CD4-positive, alpha-beta T cell treated with Interleukin-6 at 100 ng/mL for 8 hours (primary cell): ENCODE results near the gene HSPA1L.
"Not testable (repeated sequence)": the region's sequence is repeated elsewhere in the genome, so short reads cannot be mapped to it uniquely, and the experiment has no call there.

ENCODE experiments used
- DNase-seq: peaks from one replicate; pipeline ENCODE4 v3.0.0-alpha.2; 2020; ENCODE audit warnings: mixed read lengths, low spot score

HSPA1L gene

DNA sequence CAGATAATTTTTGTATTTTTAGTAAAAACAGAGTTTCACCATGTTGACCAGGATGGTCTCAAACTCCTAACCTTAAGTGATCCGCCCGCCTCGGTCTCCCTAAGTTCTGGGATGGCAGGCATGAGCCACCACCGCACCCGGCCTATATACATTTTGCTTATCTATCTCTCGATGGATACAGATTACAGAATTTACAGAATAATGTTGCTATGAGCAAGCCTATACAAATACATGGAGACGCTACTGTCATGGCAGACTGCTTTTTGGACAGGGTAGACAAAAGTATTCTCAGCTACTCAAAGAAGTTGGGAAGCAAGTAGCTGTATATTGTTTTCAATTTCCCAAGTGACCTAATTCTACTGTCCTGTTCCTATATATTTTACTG is 1.6 kb downstream of the HSPA1L start:
- no peak for DNase-seq

DNA sequence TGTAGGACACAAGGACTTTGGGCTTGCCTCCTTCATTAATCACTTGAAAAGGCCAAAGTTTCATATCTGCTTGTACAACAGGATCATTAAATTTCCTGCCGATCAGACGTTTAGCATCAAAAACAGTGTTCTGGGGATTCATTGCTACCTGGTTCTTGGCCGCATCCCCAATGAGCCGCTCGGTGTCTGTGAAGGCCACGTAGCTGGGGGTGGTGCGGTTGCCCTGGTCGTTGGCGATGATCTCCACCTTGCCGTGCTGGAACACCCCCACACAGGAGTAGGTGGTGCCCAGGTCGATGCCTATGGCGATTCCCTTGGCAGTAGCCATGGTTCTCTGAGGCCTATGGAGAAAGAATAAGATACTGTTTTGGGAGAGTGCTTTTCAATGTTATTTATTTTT is 3.4 kb downstream of the HSPA1L start:
- no peak for DNase-seq

DNA sequence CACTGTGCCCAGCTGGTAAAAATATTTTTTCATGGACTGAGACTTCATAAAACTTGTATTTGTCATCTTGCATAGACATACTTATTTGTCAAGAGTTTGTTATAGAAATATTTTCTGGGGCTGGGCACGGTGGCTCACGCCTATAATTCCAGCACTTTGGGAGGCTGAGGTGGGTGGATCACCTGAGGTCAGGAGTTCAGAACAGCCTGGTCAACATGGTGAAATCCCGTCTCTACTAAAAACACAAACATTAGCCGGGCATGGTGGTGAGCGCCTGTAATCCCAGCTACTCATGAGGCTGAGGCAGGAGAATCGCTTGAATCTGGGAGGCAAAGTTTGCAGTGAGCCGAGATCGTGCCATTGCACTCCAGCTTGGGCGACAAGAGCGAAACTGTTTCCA is 6.5 kb downstream of the HSPA1L start:
- not testable (repeated sequence) for DNase-seq

DNA sequence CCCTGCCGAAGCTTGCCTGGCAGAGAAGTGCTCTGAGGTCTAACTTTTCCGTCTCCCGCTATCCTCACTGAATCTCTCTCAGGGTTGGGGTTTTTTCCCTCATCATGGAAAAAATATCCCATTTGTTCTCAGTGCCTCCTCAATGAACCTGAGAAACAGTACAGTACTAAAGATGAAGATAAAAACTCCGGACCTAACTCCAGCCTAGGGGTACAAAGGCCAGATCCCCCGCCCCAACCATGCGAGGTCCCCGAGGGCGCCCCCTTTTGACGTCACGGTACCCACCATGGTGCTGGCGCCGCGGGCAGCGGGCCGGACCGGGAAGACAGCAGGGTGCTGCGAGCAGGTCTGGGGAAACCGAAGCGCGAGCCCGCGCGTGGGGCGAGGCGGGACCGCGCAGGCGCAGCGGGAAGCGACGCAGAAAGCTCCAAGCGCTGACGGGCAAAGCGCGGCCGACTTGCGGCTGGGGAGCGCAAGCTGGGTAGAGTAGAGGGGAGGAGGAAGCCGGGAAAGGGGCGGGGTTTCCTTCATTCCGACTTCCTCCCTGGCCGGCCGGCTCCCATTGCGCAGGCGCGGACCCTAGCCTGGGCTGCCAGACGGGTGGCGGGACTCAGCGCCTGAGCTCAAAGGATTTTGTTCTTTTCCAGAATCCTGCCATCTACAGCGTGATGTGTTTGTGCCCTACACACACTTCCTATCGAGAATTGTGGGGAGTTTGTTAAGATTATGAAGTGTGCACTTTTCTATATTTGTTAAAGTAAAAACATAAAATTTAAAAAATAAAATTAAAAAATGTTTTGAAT is 8.4 kb downstream of the HSPA1L start, which contains the start of gene LSM2:
TSS of gene LSM2 (minus strand) at position 497 of the 803 bp plus-strand sequence. CDS start at position 288, 209 bp downstream.
- peak; percentile 98 for DNase-seq

DNA sequence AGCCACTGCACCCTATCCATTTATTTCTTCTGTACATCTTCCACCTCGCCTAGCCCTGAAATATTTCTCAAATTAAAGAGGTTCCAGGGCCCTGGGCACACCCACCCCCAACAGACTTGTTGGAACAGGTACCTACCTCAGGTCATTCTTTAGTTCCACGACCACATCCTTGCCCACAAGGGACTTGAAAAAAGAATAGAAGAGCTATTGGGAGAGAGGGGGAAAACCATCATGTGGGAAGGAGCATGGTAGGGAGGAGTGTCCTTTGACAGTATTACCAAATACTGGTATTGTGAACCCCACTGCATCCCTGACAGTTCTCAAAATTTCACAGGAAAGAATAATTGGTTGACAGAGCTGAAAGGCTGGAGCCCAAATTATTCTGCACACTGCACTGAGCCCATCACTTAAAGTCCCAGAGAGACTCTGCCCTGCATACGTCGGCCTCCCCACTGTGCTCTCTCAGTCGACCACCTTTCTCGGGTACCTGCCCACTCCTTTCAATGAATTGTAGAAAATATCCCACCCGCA is 9.1 kb downstream of the HSPA1L start:
- no peak for DNase-seq

DNA sequence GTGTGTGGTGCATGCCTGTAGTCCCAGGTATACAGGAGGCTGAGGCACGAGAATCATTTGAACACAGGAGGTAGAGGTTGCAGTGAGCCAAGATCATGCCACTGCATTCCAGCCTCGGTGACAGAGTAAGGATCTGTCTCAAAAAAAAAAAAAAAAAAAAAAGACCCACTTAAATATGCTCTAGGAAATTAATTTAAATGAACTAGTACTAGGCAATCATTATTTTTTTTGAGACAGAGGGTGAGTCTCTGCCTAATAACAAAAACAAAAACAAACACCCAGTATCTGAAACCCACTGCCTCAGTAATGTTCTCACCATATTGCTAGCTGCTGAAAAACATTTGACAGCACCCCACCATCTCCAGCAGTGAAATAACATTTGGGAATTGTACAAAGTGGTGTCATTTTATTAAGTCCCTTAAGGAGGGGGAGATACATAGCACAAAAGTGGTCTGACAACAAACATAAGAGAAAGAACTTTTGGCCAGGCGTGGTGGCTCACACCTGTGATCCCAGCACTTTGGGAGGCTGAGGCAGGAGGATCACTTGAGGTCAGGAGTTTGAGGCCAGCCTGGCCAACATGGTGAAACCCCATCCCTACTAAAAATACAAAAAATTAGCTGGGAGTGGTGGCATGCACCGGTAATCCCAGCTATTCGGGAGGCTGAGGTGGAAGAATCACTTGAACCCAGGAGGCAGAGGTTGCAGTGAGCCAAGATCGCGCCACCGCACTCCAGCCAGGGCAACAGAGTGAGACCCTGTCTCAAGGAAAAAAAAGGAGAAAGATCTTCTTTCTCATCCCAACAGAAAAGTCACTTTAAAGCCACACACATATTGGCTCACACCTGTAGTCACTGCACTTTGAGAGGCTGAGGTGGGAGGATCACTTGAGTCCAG is 13.8 kb downstream of the HSPA1L start:
- DNase-seq, result not testable (repeated sequence)

DNA sequence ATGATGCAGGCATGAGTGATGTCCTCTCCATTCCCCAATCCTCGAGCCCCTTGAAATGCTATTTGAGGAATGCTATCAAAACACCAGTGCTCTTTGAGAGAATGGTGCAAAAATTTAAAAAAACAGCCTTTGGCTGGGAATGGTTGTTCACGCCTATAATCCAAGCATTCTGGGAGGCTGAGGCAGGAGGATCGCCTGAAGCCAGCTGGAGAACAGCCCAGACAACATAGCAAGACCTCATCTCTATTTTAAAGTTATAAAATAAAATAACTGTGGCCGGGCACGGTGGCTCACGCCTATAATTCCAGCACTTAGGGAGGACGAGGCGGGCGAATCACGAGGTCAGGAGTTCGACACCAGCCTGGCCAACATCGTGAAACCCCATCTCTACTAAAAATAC is 15.3 kb downstream of the HSPA1L start:
- DNase-seq, result no peak

DNA sequence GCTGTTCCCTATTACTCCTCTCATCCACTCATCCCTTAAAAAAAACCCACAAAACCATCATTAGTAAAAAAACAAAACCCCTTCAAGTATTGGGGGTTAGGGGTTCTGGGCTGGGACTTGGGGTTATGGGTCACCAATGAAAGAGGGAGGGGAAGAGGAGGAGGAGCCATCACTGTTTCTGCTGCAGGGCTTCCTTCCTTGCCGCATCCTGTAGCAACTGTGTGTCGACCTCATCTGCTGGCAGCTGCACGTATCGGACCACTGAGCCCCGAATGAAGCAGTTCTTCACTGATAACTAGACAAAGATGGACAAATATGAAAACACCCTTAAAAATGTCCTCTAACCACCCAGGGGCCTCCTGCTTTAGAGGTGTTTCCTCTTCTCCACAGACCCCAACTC is 17.5 kb downstream of the HSPA1L start:
- peak; percentile 65 for DNase-seq

DNA sequence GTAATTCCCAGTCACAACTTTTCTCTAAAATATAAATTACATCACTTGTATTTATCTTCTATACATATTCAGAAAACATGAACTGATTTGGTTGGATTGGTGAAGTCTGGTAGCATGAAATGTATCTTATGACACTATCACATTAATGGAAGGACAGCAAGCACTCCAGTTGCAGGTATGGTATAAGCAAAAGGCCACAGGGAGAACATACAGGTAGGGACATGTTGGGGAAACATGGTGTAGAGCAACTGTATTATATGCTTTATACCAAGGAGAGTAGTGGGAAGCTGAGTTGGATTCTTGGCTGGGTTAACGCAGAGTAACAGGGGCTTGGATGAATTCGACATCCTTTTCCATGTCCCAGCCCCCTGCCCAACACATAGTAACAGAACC is 18.1 kb downstream of the HSPA1L start:
- DNase-seq, result no peak

DNA sequence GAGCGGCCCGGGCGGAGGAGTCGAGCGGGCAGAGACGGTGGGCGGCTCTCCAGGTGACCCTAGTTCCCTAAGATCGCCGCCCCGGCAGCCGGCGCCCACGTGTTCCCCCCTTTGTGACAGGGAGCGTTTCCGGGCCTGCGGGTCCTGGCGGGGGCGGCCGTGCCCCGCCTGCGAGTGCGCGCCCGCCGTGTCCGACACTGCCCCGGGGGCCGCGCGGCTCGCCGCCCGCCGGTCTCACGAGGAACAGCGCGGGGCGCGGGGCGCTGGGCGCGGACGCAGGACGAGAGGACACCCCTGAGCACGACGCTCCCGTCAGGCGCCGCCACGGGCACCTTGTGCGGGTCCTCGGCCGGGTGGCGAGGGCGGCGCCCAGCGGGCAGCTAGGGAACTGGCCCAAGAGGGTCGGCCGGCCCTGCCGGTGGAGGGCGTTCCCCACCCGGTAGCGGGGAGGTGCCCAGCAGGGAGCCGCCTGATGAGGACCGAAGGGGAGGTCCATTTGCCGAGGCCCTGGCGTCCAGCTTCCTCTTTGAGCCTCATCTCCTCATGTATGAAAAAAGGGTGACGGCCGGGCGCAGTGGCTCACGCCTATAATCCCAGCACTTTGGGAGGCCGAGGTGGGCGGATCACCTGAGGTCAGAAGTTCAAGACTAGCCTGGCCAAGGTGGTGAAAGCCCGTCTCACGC is 19.3 kb downstream of the HSPA1L start, which contains the start of gene VARS1:
TSS of gene VARS1 (minus strand) at position 137 of the 683 bp plus-strand sequence. CDS start 535 bp downstream, outside the sequence.
- DNase-seq, result peak; percentile 81

DNA sequence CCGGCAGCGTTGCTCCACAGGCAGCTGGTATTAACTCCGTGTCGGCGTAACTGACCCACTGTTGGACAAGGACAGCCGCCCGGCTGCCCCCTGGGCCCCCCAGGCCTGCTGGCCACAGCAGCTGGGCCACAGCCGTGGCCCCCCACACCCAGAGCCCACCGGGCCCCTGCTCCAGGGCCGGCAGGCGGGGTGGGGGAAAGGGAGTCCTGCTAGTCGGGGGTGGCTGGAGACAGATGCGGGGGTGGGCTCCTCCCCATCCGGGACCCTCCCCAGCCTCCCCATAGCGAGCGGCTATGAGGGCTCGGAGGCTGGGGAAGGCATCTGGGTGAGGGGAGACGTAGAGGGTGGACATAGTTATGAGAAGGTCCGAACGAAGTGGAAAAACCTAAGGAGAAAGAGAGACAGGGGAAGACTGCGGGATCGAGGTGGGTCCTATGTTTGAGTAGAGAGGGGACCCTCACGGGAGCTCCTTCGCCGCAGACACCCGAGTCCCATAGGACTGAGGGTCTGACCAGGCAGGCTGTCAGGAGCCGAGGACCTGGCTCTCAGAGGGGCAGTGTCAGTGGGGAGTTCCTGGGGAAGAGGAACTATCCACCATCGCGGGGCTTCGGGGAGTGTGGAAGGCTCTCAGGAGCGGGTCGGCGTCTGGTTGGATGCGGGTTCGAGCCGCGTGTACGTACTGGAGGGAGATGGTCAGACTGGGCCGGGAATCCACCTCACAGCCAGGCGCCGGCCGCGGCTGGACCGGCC is 20.0 kb downstream of the HSPA1L start:
- no peak for DNase-seq

DNA sequence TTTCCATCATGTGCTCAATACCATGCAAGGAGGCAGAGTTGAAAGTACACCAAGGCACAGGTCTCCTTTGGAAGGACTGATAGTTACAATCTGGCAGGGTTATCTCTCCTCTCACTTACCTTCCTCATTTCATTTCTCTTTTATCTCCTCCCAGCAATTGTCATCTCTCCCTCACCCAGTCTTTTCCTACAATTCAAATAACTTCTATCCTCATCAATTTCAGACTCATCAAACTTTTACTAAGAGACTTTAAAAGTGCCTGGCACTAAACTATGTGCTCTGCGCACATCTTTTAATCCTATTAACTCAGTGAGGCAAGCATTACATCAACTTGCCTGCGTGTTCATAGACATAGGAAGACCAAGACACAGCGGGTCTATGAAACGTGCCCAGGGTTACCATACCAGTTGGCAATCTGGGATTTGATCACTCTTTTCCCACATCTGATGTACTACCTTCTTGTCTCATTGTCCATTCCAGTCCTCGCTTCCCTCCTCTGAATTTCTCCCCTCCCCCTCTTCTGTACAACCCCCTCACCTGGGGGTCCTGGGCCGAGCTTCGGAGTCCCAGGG is 20.7 kb downstream of the HSPA1L start:
- no peak for DNase-seq

DNA sequence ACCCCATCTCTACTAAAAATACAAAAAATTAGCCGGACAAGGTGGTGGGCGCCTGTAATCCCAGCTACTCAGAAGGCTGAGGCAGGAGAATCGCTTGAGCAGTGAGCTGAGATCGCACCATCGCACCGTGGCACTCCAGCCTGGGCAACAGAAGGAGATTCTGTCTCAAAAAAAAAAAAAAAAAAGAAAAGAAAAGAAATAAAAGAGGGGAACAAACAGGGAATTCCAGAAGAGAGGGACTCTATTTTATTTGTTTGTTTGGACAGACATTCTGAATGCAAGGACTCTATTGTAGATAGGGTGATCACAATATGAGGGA is 21.2 kb downstream of the HSPA1L start:
- DNase-seq, result not testable (repeated sequence)

DNA sequence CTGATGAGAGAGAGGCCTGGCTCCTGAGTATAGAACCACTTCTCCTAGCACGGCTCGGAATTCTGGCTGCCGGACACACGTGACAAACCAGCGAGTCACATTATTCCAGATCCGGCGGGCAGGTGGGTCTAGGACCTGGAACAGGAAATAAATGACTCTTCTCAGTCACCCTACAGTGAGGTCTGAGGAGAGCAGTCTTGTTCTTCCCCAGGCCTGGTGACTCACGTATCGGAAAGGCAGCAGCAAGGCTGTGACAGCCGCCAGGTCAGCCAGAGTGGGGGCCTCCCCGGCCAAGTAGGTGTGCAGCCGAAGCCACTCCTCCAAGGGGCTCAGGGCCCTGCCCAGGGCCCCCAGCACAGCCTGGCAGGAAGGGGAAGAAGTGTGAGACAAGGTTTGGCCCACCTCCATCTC is 22.3 kb downstream of the HSPA1L start:
- no peak for DNase-seq

DNA sequence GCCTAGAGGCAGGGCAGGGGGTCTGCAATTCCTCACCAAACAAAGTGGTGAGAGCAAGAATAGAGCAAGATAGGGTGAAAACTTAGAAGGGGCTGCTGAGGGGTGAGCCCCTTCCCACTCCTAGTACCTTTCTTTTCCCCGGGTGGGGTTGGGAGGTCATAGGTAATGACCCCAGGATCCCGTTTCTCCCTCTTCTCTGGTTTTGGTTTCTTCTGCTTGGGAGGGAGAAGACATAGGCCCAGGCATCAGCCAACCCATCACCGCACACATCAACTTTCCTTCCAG is 23.1 kb downstream of the HSPA1L start:
- DNase-seq, result no peak

DNA sequence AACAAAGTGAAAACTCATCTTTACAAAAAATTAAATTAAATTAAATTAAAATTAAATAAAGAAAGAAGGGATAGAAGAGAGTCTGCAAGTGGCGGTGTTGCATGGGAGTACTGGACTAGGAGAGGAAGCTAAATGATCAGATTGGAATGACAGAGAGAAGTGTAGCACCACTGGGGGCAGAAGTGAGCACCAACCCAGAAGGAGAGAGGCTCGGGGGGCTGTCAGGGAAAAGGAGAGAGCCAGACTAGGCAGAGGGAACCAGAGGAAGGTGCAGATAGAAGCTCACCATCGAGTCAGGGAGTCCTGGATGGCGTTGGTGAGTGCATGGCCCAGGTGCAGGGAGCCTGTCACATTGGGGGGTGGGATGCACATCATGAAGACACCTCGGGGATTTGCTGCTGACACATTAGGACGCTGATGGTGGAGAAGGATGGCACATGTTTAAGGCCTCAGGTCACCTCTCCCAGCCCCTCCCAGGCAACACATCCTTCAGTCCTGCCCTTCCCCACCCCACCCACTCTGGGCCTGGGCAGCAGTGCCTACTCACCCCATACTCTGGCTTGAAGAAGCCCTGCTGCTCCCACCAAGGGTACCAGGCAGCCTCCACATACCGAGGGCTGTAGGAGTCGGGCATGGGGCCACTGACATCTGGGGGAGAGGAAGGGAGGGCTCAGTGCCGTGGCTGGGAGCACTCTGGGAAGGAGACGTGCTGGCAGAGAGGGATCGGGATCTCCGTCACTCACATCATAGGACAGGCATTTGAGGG is 23.6 kb downstream of the HSPA1L start:
- no peak for DNase-seq

DNA sequence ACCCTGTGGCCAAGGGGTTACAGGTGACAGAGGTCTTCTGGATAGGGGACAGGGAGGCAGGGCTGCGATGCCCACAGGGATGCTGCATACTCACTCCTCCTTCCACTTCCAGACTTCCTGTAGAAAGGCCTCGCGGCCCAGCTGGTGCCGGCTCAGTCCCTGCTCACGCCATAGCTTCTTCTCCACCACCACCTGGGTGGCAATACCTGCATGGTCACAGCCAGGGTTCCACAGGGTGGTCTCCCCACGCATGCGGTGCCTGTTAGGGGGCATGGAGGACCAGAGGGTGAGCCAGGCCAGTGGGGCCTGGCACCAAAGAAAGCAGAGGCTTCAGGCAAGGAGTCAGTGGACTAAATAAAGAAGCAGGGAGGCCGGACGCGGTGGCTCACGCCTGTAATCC is 29.6 kb downstream of the HSPA1L start:
- no peak for DNase-seq

DNA sequence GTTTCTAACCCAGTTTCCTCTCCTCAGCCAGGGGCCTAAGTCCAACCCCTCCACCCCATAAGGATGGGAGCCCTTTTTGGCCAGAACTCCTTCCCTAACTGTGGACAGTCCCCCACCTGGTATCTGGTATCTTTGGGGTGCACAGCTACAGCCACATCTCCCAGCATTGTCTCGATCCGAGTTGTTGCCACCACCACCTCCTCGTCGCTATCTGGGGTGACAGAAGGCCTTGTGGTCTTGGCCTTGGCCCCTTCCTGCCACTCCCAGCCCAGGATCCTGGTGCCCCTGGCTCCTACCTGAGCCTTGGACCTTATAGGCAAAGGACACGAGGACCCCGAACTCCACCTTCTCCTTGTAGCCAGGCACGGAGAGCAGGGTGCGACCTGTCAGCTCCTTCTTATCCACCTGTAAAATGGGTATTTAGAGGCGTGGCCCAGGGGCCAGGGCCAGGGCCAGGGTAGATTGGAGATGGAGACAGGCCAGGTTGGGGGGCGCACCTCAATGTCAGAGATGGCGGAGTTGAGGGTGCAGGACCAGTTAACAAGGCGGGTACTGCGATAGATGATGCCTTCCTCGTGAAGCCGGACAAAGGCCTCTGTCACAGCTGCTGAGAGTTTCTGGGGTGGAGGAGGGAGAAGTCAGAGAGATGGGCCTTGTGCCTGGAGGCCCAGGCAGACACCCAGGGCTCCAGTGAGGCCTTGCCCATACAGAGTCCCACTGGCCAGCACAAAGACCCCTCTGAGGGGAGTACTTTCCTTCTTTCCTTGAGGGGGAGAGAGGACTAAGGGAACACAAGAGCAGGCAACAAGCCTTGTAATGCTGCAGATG is 30.8 kb downstream of the HSPA1L start:
- DNase-seq, result no peak

DNA sequence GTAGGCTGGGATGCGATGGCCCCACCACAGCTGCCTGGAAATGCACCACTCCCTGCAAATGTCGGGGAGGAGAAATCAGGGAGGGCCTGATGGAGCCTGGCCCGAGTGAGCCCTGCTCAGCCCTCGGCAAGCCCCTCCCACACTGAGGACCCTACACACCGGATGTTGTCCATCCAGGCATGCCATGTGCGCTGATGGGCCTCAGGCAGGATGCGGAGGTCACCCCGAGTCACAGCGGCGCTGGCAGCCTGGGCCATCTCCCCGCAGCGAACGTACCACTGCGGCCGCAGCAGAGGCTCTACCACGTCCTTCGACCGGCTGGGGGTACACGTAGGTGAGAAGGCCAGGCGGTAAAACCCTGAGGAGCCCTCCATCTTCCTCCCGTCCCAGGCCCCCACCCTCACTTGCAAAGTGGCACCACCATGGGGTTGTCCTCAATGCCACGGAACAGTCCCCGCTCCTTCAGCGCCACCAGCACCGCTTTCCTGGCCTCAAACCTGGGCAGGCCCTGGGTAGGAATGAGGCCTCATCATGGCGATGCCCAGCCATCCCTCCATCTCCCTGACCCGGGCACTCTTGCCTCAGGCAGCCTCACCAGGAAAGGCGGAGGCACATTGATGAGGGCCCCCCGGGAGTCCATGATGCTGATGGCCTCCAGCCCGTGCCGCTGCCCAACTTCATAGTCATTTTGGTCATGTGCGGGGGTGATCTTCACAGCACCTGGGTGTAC is 32.8 kb downstream of the HSPA1L start:
- no peak for DNase-seq
